BLaER1 (cell line): Measurements from ENCODE around the gene TRAF5.
A peak's percentile ranks its signal among the peaks of the same experiment; 100 is the strongest.
"Not testable (repeated sequence)": the region's sequence is repeated elsewhere in the genome, so short reads cannot be mapped to it uniquely, and the experiment has no call there.

Experiments
- H3K27ac ChIP-seq: shearing (Covaris generic); formaldehyde crosslinking; 2 replicates; pipeline ENCODE4 v1.8.1; 2022
- H3K27me3 ChIP-seq: shearing (Covaris generic); formaldehyde crosslinking; 2 replicates; pipeline ENCODE4 v1.8.1; 2022
- H3K36me3 ChIP-seq: shearing (Covaris generic); formaldehyde crosslinking; 2 replicates; pipeline ENCODE4 v1.8.1; 2022
- H3K4me1 ChIP-seq: shearing (Covaris generic); formaldehyde crosslinking; 2 replicates; pipeline ENCODE4 v1.8.1; 2022
- H3K4me2 ChIP-seq: shearing (Covaris generic); formaldehyde crosslinking; 2 replicates; pipeline ENCODE4 v1.8.1; 2022
- H3K4me3 ChIP-seq: shearing (Covaris generic); formaldehyde crosslinking; 2 replicates; pipeline ENCODE4 v1.8.1; 2022
- H3K9ac ChIP-seq: shearing (Covaris generic); formaldehyde crosslinking; 2 replicates; pipeline ENCODE4 v1.8.1; 2022
- H3K9me3 ChIP-seq: shearing (Covaris generic); formaldehyde crosslinking; 2 replicates; pipeline ENCODE4 v1.8.1; 2022
- H4K20me1 ChIP-seq: shearing (Covaris generic); formaldehyde crosslinking; 2 replicates; pipeline ENCODE4 v1.8.1; 2022
- Cebpa-rat ChIP-seq: shearing (Covaris generic); IDR thresholded peaks from 2 replicates; pipeline ENCODE4 v1.8.1; 2022

Gene TRAF5

GRCh38 chr1:211343607-211344006 is 17.0 kb downstream of the TRAF5 start:
- Histone ChIP-seq H3K9me3 (no peaks in the 10 kb centered on the region; the same call in 1 of the 2 replicates), H3K4me1 (peaks cover 9% of the 10 kb centered on the region), H4K20me1 (peaks cover 64% of the 10 kb centered on the region), H3K27ac (no peak overlapping the region), H3K27me3 (no peaks in the 10 kb centered on the region), H3K36me3 (peaks cover 43% of the 10 kb centered on the region; the same call in 1 of the 2 replicates), H3K4me2 (no peak overlapping the region), H3K9ac (no peak overlapping the region), H3K4me3 (no peak overlapping the region)
- no peak for TF ChIP-seq Cebpa-rat

- no peak overlapping the region for H3K9ac ChIP-seq
- no peak overlapping the region for H3K4me2 ChIP-seq
- peaks cover 40% of the 10 kb centered on the region; the same call in 1 of the 2 replicates for H3K36me3 ChIP-seq
- H4K20me1 ChIP-seq: peaks cover 59% of the 10 kb centered on the region
- no peak for TF ChIP-seq Cebpa-rat
- no peak overlapping the region for H3K27ac ChIP-seq
- no peaks in the 10 kb centered on the region for H3K27me3 ChIP-seq
- no peak overlapping the region for H3K4me3 ChIP-seq
- H3K4me1 ChIP-seq: peaks cover 5% of the 10 kb centered on the region
- peaks cover 4% of the 10 kb centered on the region for H3K9me3 ChIP-seq
These were observed 17.6 kb downstream of the TRAF5 start for GRCh38 chr1:211344152-211344618.

- Histone ChIP-seq H3K27me3 (no peaks in the 10 kb centered on the region), H3K4me3 (no peak overlapping the region), H3K36me3 (peaks cover 41% of the 10 kb centered on the region; the same call in 1 of the 2 replicates), H3K27ac (no peak overlapping the region), H3K4me1 (no peaks in the 10 kb centered on the region), H3K9me3 (peaks cover 19% of the 10 kb centered on the region), H3K9ac (no peak overlapping the region), H4K20me1 (peaks cover 50% of the 10 kb centered on the region), H3K4me2 (no peak overlapping the region)
- TF ChIP-seq Cebpa-rat: no peak
These were observed 19.1 kb downstream of the TRAF5 start for GRCh38 chr1:211345719-211346118.

GRCh38 chr1:211347077-211347844 is 20.6 kb downstream of the TRAF5 start:
- no peak overlapping the region for H3K4me2 ChIP-seq
- H3K9ac ChIP-seq: no peak overlapping the region
- peaks cover 37% of the 10 kb centered on the region for H4K20me1 ChIP-seq
- peaks cover 2% of the 10 kb centered on the region for H3K4me1 ChIP-seq
- H3K9me3 ChIP-seq: peaks cover 34% of the 10 kb centered on the region
- peaks cover 49% of the 10 kb centered on the region for H3K36me3 ChIP-seq
- H3K4me3 ChIP-seq: no peak overlapping the region
- no peak overlapping the region for H3K27ac ChIP-seq
- TF ChIP-seq Cebpa-rat: no peak
- H3K27me3 ChIP-seq: no peaks in the 10 kb centered on the region

GRCh38 chr1:211348547-211348946 is 21.9 kb downstream of the TRAF5 start:
- peaks cover 14% of the 10 kb centered on the region for H3K4me1 ChIP-seq
- H3K4me2 ChIP-seq: no peak overlapping the region
- H3K27me3 ChIP-seq: no peaks in the 10 kb centered on the region
- H3K9me3 ChIP-seq: peaks cover 38% of the 10 kb centered on the region
- no peak overlapping the region for H3K9ac ChIP-seq
- peaks cover 49% of the 10 kb centered on the region for H3K36me3 ChIP-seq
- no peak for TF ChIP-seq Cebpa-rat
- no peak overlapping the region for H3K4me3 ChIP-seq
- peaks cover 27% of the 10 kb centered on the region for H4K20me1 ChIP-seq
- no peak overlapping the region for H3K27ac ChIP-seq

GRCh38 chr1:211349741-211350140 is 23.1 kb downstream of the TRAF5 start:
- Histone ChIP-seq H3K4me2 (no peak overlapping the region), H3K9me3 (peaks cover 38% of the 10 kb centered on the region), H4K20me1 (peaks cover 17% of the 10 kb centered on the region), H3K27me3 (no peaks in the 10 kb centered on the region), H3K27ac (no peak overlapping the region), H3K4me3 (no peak overlapping the region), H3K9ac (no peak overlapping the region), H3K36me3 (peaks cover 49% of the 10 kb centered on the region), H3K4me1 (peaks cover 24% of the 10 kb centered on the region)
- TF ChIP-seq Cebpa-rat: no peak

- H3K4me2 ChIP-seq, H4K20me1 ChIP-seq: not testable (repeated sequence)
- peaks cover 47% of the 10 kb centered on the region for H3K36me3 ChIP-seq
These were observed 25.4 kb downstream of the TRAF5 start for GRCh38 chr1:211352055-211352454.

GRCh38 chr1:211352465-211352864 is 25.8 kb downstream of the TRAF5 start:
- peaks cover 24% of the 10 kb centered on the region for H3K4me1 ChIP-seq
- H3K9ac ChIP-seq: no peak overlapping the region
- H3K4me3 ChIP-seq: no peak overlapping the region
- H4K20me1 ChIP-seq: no peaks in the 10 kb centered on the region
- H3K36me3 ChIP-seq: peaks cover 47% of the 10 kb centered on the region
- peaks cover 38% of the 10 kb centered on the region for H3K9me3 ChIP-seq
- peak overlapping the region; percentile 82 for H3K4me2 ChIP-seq
- TF ChIP-seq Cebpa-rat: no peak
- peak overlapping the region; percentile 67; the same call in 1 of the 2 replicates for H3K27ac ChIP-seq
- no peaks in the 10 kb centered on the region for H3K27me3 ChIP-seq

More at GRCh38 chr1:211352055-211352454, 25.4 kb downstream of the TRAF5 start:
- H3K9ac ChIP-seq, H3K27me3 ChIP-seq, H3K4me3 ChIP-seq, H3K27ac ChIP-seq: not testable (repeated sequence)
- Histone ChIP-seq H3K4me1 (peaks cover 24% of the 10 kb centered on the region), H3K9me3 (peaks cover 38% of the 10 kb centered on the region)

- Histone ChIP-seq H3K27ac (peak overlapping the region; percentile 67), H3K27me3 (no peaks in the 10 kb centered on the region), H3K36me3 (peaks cover 52% of the 10 kb centered on the region), H4K20me1 (no peaks in the 10 kb centered on the region), H3K4me1 (peaks cover 24% of the 10 kb centered on the region), H3K4me2 (peak overlapping the region; percentile 82), H3K9ac (peak overlapping the region; percentile 15; the same call in 1 of the 2 replicates), H3K9me3 (peaks cover 38% of the 10 kb centered on the region), H3K4me3 (peak overlapping the region; percentile 38; the same call in 1 of the 2 replicates)
- no peak for TF ChIP-seq Cebpa-rat
These were observed 26.4 kb downstream of the TRAF5 start for GRCh38 chr1:211352985-211353515.

GRCh38 chr1:211353562-211354212 is 27.1 kb downstream of the TRAF5 start:
- H3K9ac ChIP-seq: peak overlapping the region; percentile 15; the same call in 1 of the 2 replicates
- H3K4me3 ChIP-seq: 0 out of 2 replicates have a peak overlapping the region, but pooled peaks have one; percentile 38
- H3K27ac ChIP-seq: peak overlapping the region; percentile 67
- H3K4me2 ChIP-seq: peak overlapping the region; percentile 82
- no peaks in the 10 kb centered on the region for H4K20me1 ChIP-seq
- no peaks in the 10 kb centered on the region for H3K27me3 ChIP-seq
- peaks cover 24% of the 10 kb centered on the region for H3K4me1 ChIP-seq
- no peak for TF ChIP-seq Cebpa-rat
- H3K36me3 ChIP-seq: peaks cover 57% of the 10 kb centered on the region
- H3K9me3 ChIP-seq: peaks cover 38% of the 10 kb centered on the region
